GM23248 (cell line): ENCODE results near the gene MYO16.

Source experiments
- EZH2 ChIP-seq: fragments of 200-600 bp; sonication (generic); IDR thresholded peaks from 2 replicates; pipeline ENCODE4 v1.6.1; 2018; ENCODE audit warnings: antibody characterized with exemption, mild to moderate bottlenecking; ENCODE audit not compliant: insufficient read depth, poor library complexity, severe bottlenecking
- EZH2phosphoT487 ChIP-seq: fragments of 200-600 bp; sonication (generic); IDR thresholded peaks from 2 replicates; pipeline ENCODE4 v1.6.1; 2018; ENCODE audit warnings: antibody characterized with exemption, moderate library complexity, mild to moderate bottlenecking, low read depth; ENCODE audit not compliant: insufficient read depth

DNA sequence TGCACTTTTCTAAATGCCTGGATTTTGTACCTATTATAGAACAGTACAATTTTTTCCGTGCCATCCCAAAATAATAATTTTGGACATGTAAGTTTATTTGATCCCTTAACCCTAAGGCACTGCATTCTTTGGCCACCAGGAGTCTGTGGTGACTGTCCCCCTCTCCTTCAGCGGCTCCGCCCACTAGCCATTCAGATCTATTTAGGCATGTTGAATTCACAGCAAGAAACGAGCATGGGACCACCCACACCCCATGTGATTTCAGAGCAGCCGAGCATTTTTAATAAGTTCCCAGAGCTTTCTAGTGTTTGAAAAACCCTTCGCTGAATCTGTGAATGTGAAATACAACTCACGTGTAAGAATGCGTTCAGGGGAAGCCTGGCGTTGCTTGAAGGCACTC lies 567.5 kb downstream of the MYO16 start:
- no peak for TF ChIP-seq EZH2
- no peak for TF ChIP-seq EZH2phosphoT487
